ENCODE measurements around the gene GRM4.

GRCh38 chr6:34028691-34029360 lies 117.1 kb downstream of the GRM4 start:
- TF ChIP-seq, protein P1, sequence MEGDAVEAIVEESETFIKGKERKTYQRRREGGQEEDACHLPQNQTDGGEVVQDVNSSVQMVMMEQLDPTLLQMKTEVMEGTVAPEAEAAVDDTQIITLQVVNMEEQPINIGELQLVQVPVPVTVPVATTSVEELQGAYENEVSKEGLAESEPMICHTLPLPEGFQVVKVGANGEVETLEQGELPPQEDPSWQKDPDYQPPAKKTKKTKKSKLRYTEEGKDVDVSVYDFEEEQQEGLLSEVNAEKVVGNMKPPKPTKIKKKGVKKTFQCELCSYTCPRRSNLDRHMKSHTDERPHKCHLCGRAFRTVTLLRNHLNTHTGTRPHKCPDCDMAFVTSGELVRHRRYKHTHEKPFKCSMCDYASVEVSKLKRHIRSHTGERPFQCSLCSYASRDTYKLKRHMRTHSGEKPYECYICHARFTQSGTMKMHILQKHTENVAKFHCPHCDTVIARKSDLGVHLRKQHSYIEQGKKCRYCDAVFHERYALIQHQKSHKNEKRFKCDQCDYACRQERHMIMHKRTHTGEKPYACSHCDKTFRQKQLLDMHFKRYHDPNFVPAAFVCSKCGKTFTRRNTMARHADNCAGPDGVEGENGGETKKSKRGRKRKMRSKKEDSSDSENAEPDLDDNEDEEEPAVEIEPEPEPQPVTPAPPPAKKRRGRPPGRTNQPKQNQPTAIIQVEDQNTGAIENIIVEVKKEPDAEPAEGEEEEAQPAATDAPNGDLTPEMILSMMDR (IDR thresholded peaks at IDR 0.05): no peak
- TF ChIP-seq POLR2A (IDR thresholded peaks at IDR 0.05) (no peak), EP300 (IDR thresholded peaks at IDR 0.05) (no peak)

Measured in ovary (tissue), 3 donors.